Fibroblast of lung (primary cell): ENCODE measurements around the gene EGLN3. TPM values are rescaled to one million over a fixed set of nuclear protein-coding genes. Genes with fewer than 3 reads are reported as not detected.

ENCODE experiments used
- DNase-seq, 2 donors: peaks; one replicate each; pipeline versions ENCODE4 v3.0.0 to v3.0.0-alpha.2; 2010; ENCODE audit warnings: low read depth in 2 of 2
- H2AFZ ChIP-seq: 2 replicates; pipeline ENCODE4 v1.5.1; 2012; ENCODE audit warnings: low read length, control low read depth, inconsistent platforms
- H3K27ac ChIP-seq: 2 replicates; pipeline ENCODE4 v1.5.1; 2011; ENCODE audit warnings: low read length, control low read depth; ENCODE audit not compliant: insufficient read depth
- H3K27me3 ChIP-seq: 2 replicates; pipeline ENCODE4 v1.5.1; 2011; ENCODE audit warnings: mild to moderate bottlenecking, low read length; ENCODE audit not compliant: control insufficient read depth, insufficient read depth
- H3K36me3 ChIP-seq: 2 replicates; pipeline ENCODE4 v1.5.1; 2011; ENCODE audit warnings: low read length; ENCODE audit not compliant: control insufficient read depth, insufficient read depth
- H3K4me1 ChIP-seq: 2 replicates; pipeline ENCODE4 v1.5.1; 2011; ENCODE audit warnings: low read length; ENCODE audit not compliant: control insufficient read depth, insufficient read depth; ENCODE audit errors: extremely low read depth
- H3K4me2 ChIP-seq: 2 replicates; pipeline ENCODE4 v1.5.1; 2011; ENCODE audit warnings: low read length, control low read depth; ENCODE audit not compliant: insufficient read depth; ENCODE audit errors: extremely low read depth
- H3K4me3 ChIP-seq, 4 experiments: fragments of 200-600 bp in 1 of 4; sonication (generic) in 1 of 4; replicated peaks in 1 of 4; 2 replicates each; pipeline ENCODE4 v1.5.1; 2011 to 2016; ENCODE audit warnings: low read length in 4 of 4, low read depth in 3 of 4, mild to moderate bottlenecking in 3 of 4, control low read depth in 2 of 4, inconsistent platforms in 1 of 4, mixed read lengths in 1 of 4; ENCODE audit not compliant: insufficient read depth in 1 of 4; ENCODE audit errors: control extremely low read depth in 1 of 4
- H3K79me2 ChIP-seq: 2 replicates; pipeline ENCODE4 v1.5.1; 2012; ENCODE audit warnings: mild to moderate bottlenecking, low read length, inconsistent platforms; ENCODE audit not compliant: control insufficient read depth, insufficient read depth
- H3K9ac ChIP-seq: 2 replicates; pipeline ENCODE4 v1.5.1; 2011; ENCODE audit warnings: mild to moderate bottlenecking, low read length, control low read depth; ENCODE audit not compliant: insufficient read depth
- H3K9me3 ChIP-seq: 2 replicates; pipeline ENCODE4 v1.5.1; 2012; ENCODE audit warnings: low read depth, low read length; ENCODE audit not compliant: control insufficient read depth, insufficient read depth
- H4K20me1 ChIP-seq: 2 replicates; pipeline ENCODE4 v1.5.1; 2011; ENCODE audit warnings: low read length; ENCODE audit not compliant: control insufficient read depth, insufficient read depth; ENCODE audit errors: extremely low read depth
- CTCF ChIP-seq, 2 donors: IDR thresholded peaks in 1 of 2; conservative IDR thresholded peaks in 1 of 2; 1 replicate in 1 of 2; 2 replicates in 1 of 2; pipeline ENCODE4 v1.5.1; 2011 to 2012; ENCODE audit warnings: low read length in 2 of 2, control low read depth in 1 of 2, inconsistent platforms in 1 of 2, low read depth in 1 of 2, mild to moderate bottlenecking in 1 of 2
- EZH2 ChIP-seq: IDR thresholded peaks from 2 replicates; pipeline ENCODE4 v1.5.1; 2012; ENCODE audit warnings: low read length, control low read depth, mild to moderate bottlenecking; ENCODE audit errors: missing control alignments
- polyA plus RNA-seq, 2 donors: library from polyadenylated mRNA; depleted of rRNA in 1 of 2; stranded (reverse) in 1 of 2; unstranded in 1 of 2; fragments of >200 nt; gene quantifications; 2 replicates each; pipeline ENCODE4 v1.2.1, GENCODE V29; 2011 to 2012; ENCODE audit warnings: missing spikeins in 1 of 2
- total RNA-seq: library from RNA; depleted of rRNA; stranded (reverse); fragments of >200 nt; gene quantifications from 2 replicates; pipeline ENCODE4 v1.2.1, GENCODE V29; 2014

Gene EGLN3
- total and polyA plus RNA-seq, 2 donors (not counting 1 experiment from before 2014, with no cell fraction given): 0.08 to 0.66 TPM

GRCh38 chr14:33884916-33885315 lies 66.0 kb downstream of the EGLN3 start:
- H3K27me3 ChIP-seq: no peaks in the 10 kb centered on the region
- no peaks in the 10 kb centered on the region for H3K79me2 ChIP-seq
- H2AFZ ChIP-seq: no peak overlapping the region
- no peaks in the 10 kb centered on the region for H4K20me1 ChIP-seq
- no peak overlapping the region for H3K4me3 ChIP-seq
- H3K4me2 ChIP-seq: no peak overlapping the region
- no peak for DNase-seq
- H3K9ac ChIP-seq: no peak overlapping the region
- no peak overlapping the region for H3K27ac ChIP-seq
- no peaks in the 10 kb centered on the region for H3K36me3 ChIP-seq
- no peaks in the 10 kb centered on the region for H3K9me3 ChIP-seq
- no peaks in the 10 kb centered on the region for H3K4me1 ChIP-seq
- TF ChIP-seq CTCF (conservative IDR thresholded peaks at IDR 0.05 in 1 of 2, IDR thresholded peaks at IDR 0.05 in 1 of 2; ENCODE audit: low read depth in 1 of 2, low read length in 2 of 2) (no peak), EZH2 (no peak)

- H3K27me3 ChIP-seq: no peaks in the 10 kb centered on the region
- TF ChIP-seq CTCF (conservative IDR thresholded peaks at IDR 0.05 in 1 of 2, IDR thresholded peaks at IDR 0.05 in 1 of 2; ENCODE audit: low read depth in 1 of 2, low read length in 2 of 2): no peak
- TF ChIP-seq EZH2: no peak
- H3K27ac ChIP-seq: no peak overlapping the region
- H3K9ac ChIP-seq: no peak overlapping the region
- H3K4me2 ChIP-seq: no peak overlapping the region
- H2AFZ ChIP-seq: no peak overlapping the region
- DNase-seq: no peak
- no peaks in the 10 kb centered on the region for H3K36me3 ChIP-seq
- H3K79me2 ChIP-seq: no peaks in the 10 kb centered on the region
- H4K20me1 ChIP-seq: no peaks in the 10 kb centered on the region
- H3K4me1 ChIP-seq: no peaks in the 10 kb centered on the region
- no peaks in the 10 kb centered on the region for H3K9me3 ChIP-seq
- H3K4me3 ChIP-seq: no peak overlapping the region
Observed at GRCh38 chr14:33880330-33880729, 70.5 kb downstream of the EGLN3 start.

- no peak overlapping the region for H2AFZ ChIP-seq
- H3K4me2 ChIP-seq: no peak overlapping the region
- H3K9ac ChIP-seq: no peak overlapping the region
- H3K79me2 ChIP-seq: no peaks in the 10 kb centered on the region
- no peak overlapping the region for H3K27ac ChIP-seq
- no peaks in the 10 kb centered on the region for H3K36me3 ChIP-seq
- no peak for DNase-seq
- H4K20me1 ChIP-seq: no peaks in the 10 kb centered on the region
- H3K4me1 ChIP-seq: no peaks in the 10 kb centered on the region
- TF ChIP-seq CTCF (conservative IDR thresholded peaks at IDR 0.05 in 1 of 2, IDR thresholded peaks at IDR 0.05 in 1 of 2; ENCODE audit: low read depth in 1 of 2, low read length in 2 of 2): no peak
- H3K27me3 ChIP-seq: no peaks in the 10 kb centered on the region
- H3K4me3 ChIP-seq: no peak overlapping the region
- H3K9me3 ChIP-seq: no peaks in the 10 kb centered on the region
Observed at GRCh38 chr14:33879684-33880286, 71.1 kb downstream of the EGLN3 start.
